ENCODE results near the gene ANHX.

DNA sequence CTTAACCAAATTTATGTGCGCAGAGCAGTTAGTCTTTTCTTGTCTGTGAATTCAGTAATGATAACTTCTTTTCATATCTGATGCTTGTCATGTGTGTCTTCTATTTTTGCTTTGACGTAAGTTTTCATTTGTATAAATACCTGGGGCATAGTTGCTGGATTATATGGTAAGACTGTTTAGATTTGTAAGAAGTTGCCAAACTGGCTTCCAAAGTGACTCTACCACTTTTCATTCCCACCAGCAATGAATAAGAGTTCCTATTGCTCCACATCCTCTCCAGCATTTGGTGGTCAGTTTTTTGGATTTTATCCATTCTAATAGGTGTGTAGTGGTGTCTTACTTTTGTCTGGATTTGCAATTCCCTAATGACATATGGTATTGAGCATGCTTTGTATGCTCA lies 45.5 kb downstream of the ANHX start:
- TF ChIP-seq, protein P1, sequence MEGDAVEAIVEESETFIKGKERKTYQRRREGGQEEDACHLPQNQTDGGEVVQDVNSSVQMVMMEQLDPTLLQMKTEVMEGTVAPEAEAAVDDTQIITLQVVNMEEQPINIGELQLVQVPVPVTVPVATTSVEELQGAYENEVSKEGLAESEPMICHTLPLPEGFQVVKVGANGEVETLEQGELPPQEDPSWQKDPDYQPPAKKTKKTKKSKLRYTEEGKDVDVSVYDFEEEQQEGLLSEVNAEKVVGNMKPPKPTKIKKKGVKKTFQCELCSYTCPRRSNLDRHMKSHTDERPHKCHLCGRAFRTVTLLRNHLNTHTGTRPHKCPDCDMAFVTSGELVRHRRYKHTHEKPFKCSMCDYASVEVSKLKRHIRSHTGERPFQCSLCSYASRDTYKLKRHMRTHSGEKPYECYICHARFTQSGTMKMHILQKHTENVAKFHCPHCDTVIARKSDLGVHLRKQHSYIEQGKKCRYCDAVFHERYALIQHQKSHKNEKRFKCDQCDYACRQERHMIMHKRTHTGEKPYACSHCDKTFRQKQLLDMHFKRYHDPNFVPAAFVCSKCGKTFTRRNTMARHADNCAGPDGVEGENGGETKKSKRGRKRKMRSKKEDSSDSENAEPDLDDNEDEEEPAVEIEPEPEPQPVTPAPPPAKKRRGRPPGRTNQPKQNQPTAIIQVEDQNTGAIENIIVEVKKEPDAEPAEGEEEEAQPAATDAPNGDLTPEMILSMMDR (IDR thresholded peaks at IDR 0.05) = no peak
- no peak for TF ChIP-seq POLR2A (IDR thresholded peaks at IDR 0.05)
